Suprapubic skin (tissue), 4 donors: ENCODE results near the gene MRPS23. TPM values are rescaled to one million over a fixed set of nuclear protein-coding genes. Genes with fewer than 3 reads are reported as not detected.

Experiments
- DNase-seq, 2 donors: peaks; one replicate each; pipeline ENCODE4 v3.0.0-alpha.2; 2019; ENCODE audit warnings: low spot score in 2 of 2
- H3K27ac ChIP-seq: fragments of 200-600 bp; sonication (generic); one replicate; pipeline ENCODE4 v1.5.1; 2019
- H3K27me3 ChIP-seq: fragments of 200-600 bp; sonication (generic); one replicate; pipeline ENCODE4 v1.5.1; 2019
- H3K36me3 ChIP-seq: fragments of 200-600 bp; sonication (generic); one replicate; pipeline ENCODE4 v1.5.1; 2019
- H3K4me1 ChIP-seq: fragments of 200-600 bp; sonication (generic); one replicate; pipeline ENCODE4 v1.5.1; 2019
- H3K4me3 ChIP-seq: fragments of 200-600 bp; sonication (generic); one replicate; pipeline ENCODE4 v1.5.1; 2019; ENCODE audit warnings: mild to moderate bottlenecking
- H3K9me3 ChIP-seq: fragments of 200-600 bp; sonication (generic); one replicate; pipeline ENCODE4 v1.5.1; 2019
- CTCF ChIP-seq, 2 donors: fragments of 200-600 bp in 1 of 2; fragments of 450-650 bp in 1 of 2; sonication (generic) in 1 of 2; IDR thresholded peaks; one replicate each; pipeline ENCODE4 v1.5.1; 2016 to 2019; ENCODE audit warnings: antibody characterized with exemption in 2 of 2, mild to moderate bottlenecking in 1 of 2, moderate library complexity in 1 of 2
- EP300 ChIP-seq: sonication (generic); formaldehyde crosslinking; IDR thresholded peaks from one replicate; pipeline ENCODE4 v1.6.1; 2017; ENCODE audit warnings: antibody characterized with exemption
- POLR2A ChIP-seq, 2 donors: fragments of 450-650 bp; IDR thresholded peaks; one replicate each; pipeline ENCODE4 v1.6.1; 2017; ENCODE audit warnings: antibody characterized with exemption in 2 of 2, mild to moderate bottlenecking in 2 of 2, moderate library complexity in 2 of 2
- POLR2AphosphoS5 ChIP-seq, 3 donors: sonication (generic); formaldehyde crosslinking; IDR thresholded peaks; one replicate each; pipeline ENCODE4 v1.6.1; 2017; ENCODE audit warnings: antibody characterized with exemption in 3 of 3
- WGBS: methylation state at CpG from one replicate; pipeline ENCODE4 v1.1.5; 2018; 5-methylcytosine and 5-hydroxymethylcytosine counted together
- total RNA-seq, 4 donors: library from RNA; depleted of rRNA; stranded (reverse); fragments of >200 nt; gene quantifications; one replicate each; pipeline ENCODE4 v1.1.0, GENCODE V29; 2016

The MRPS23 gene
- total RNA-seq, 4 donors from 2014 or later, result 7.4 to 15.2 (median 12.5) TPM

- Histone ChIP-seq H3K4me1 (peaks cover 51% of the 10 kb centered on the region), H3K27ac (peak overlapping the region; percentile 33)
- no peak for DNase-seq
These were observed 38.7 kb upstream of the MRPS23 start for GRCh38 chr17:57888311-57889216.

GRCh38 chr17:57887161-57887560 lies 37.3 kb upstream of the MRPS23 start:
- Histone ChIP-seq H3K27me3 (no peaks in the 10 kb centered on the region), H3K4me3 (no peak overlapping the region), H3K4me1 (peaks cover 37% of the 10 kb centered on the region), H3K36me3 (peaks cover 9% of the 10 kb centered on the region), H3K27ac (no peak overlapping the region), H3K9me3 (no peaks in the 10 kb centered on the region)
- TF ChIP-seq POLR2A (IDR thresholded peaks at IDR 0.05) (no peak), POLR2AphosphoS5 (IDR thresholded peaks at IDR 0.05) (no peak), CTCF (IDR thresholded peaks at IDR 0.05) (no peak), EP300 (no peak)
- DNase-seq, result no peak
- WGBS, result 89% methylated on average over 4 of the region's 4 CpGs

More at GRCh38 chr17:57888311-57889216, 38.7 kb upstream of the MRPS23 start:
- H3K27me3 ChIP-seq, result no peaks in the 10 kb centered on the region
- H3K36me3 ChIP-seq, result peaks cover 9% of the 10 kb centered on the region
- TF ChIP-seq POLR2A (IDR thresholded peaks at IDR 0.05), result no peak
- TF ChIP-seq CTCF (IDR thresholded peaks at IDR 0.05), result no peak
- no peak for TF ChIP-seq EP300
- TF ChIP-seq POLR2AphosphoS5 (IDR thresholded peaks at IDR 0.05), result no peak
- WGBS, result 78% methylated on average over 12 of the region's 12 CpGs
- no peak overlapping the region for H3K4me3 ChIP-seq
- no peaks in the 10 kb centered on the region for H3K9me3 ChIP-seq

- no peaks in the 10 kb centered on the region for H3K27me3 ChIP-seq
- no peak for DNase-seq
- no peak overlapping the region for H3K27ac ChIP-seq
- H3K36me3 ChIP-seq, result peaks cover 9% of the 10 kb centered on the region
- TF ChIP-seq POLR2AphosphoS5 (IDR thresholded peaks at IDR 0.05) (no peak), POLR2A (IDR thresholded peaks at IDR 0.05) (no peak), EP300 (no peak), CTCF (IDR thresholded peaks at IDR 0.05) (no peak)
- no peak overlapping the region for H3K4me3 ChIP-seq
- 100% methylated on average over 4 of the region's 4 CpGs for WGBS
- peaks cover 37% of the 10 kb centered on the region for H3K4me1 ChIP-seq
- H3K9me3 ChIP-seq, result no peaks in the 10 kb centered on the region
These were observed 36.2 kb upstream of the MRPS23 start for GRCh38 chr17:57886020-57886419.

- no peak for DNase-seq
- 94% methylated on average over 57 of the region's 67 CpGs for WGBS
- H3K36me3 ChIP-seq, result peaks cover 9% of the 10 kb centered on the region
- no peak overlapping the region for H3K4me3 ChIP-seq
- H3K4me1 ChIP-seq, result peaks cover 33% of the 10 kb centered on the region
- H3K9me3 ChIP-seq, result no peaks in the 10 kb centered on the region
- H3K27me3 ChIP-seq, result no peaks in the 10 kb centered on the region
- TF ChIP-seq EP300 (no peak), POLR2AphosphoS5 (IDR thresholded peaks at IDR 0.05) (no peak), POLR2A (IDR thresholded peaks at IDR 0.05) (no peak), CTCF (IDR thresholded peaks at IDR 0.05) (no peak)
- H3K27ac ChIP-seq, result no peak overlapping the region
These were observed 35.5 kb upstream of the MRPS23 start for GRCh38 chr17:57885148-57885915.

- Histone ChIP-seq H3K27me3 (no peaks in the 10 kb centered on the region), H3K9me3 (no peaks in the 10 kb centered on the region), H3K4me3 (no peak overlapping the region), H3K36me3 (peaks cover 9% of the 10 kb centered on the region), H3K4me1 (peaks cover 27% of the 10 kb centered on the region), H3K27ac (peak overlapping the region; percentile 19)
- 51% methylated on average over 8 of the region's 9 CpGs for WGBS
- TF ChIP-seq CTCF (IDR thresholded peaks at IDR 0.05), result no peak
- no peak for TF ChIP-seq EP300
- DNase-seq, result no peak
These were observed 32.0 kb upstream of the MRPS23 start for GRCh38 chr17:57881783-57882351.
